Adrenal gland (tissue), 12 donors: Measurements from ENCODE around the gene EXOC5. TPM values are rescaled to one million over a fixed set of nuclear protein-coding genes. Genes with fewer than 3 reads are reported as not detected.

Source experiments
- DNase-seq, 7 donors: peaks; one replicate each; pipeline ENCODE4 v3.0.0-alpha.2; 2019 to 2020
- H3K27ac ChIP-seq, 5 donors: fragments of 200-600 bp; sonication (generic) in 4 of 5; 1 replicate in 3 of 5; 2 replicates in 2 of 5; pipeline versions ENCODE4 v1.5.1 to v1.8.0; 2016 to 2020; ENCODE audit warnings: mild to moderate bottlenecking in 1 of 5
- H3K27me3 ChIP-seq: fragments of 200-600 bp; 2 replicates; pipeline ENCODE4 v1.8.0; 2021
- H3K36me3 ChIP-seq, 2 donors: fragments of 200-600 bp; replicated peaks in 1 of 2; 1 replicate in 1 of 2; 2 replicates in 1 of 2; pipeline versions ENCODE4 v1.5.1 to v1.8.0; 2018 to 2022
- H3K4me1 ChIP-seq, 2 donors: fragments of 200-600 bp; replicated peaks in 1 of 2; 1 replicate in 1 of 2; 2 replicates in 1 of 2; pipeline versions ENCODE4 v1.5.1 to v1.8.0; 2018 to 2021
- H3K4me3 ChIP-seq, 4 donors: fragments of 200-600 bp; sonication (generic) in 3 of 4; one replicate each; pipeline ENCODE4 v1.5.1; 2016 to 2018
- H3K9me3 ChIP-seq, 3 donors: fragments of 200-600 bp; sonication (generic) in 1 of 3; replicated peaks in 1 of 3; 1 replicate in 2 of 3; 2 replicates in 1 of 3; pipeline versions ENCODE4 v1.5.1 to v1.8.0; 2016 to 2021
- CTCF ChIP-seq, 6 experiments: fragments of 450-650 bp in 4 of 6; fragments of 200-600 bp in 2 of 6; sonication (generic) in 1 of 6; IDR thresholded peaks; 1 replicate in 5 of 6; 2 replicates in 1 of 6; pipeline versions ENCODE4 v1.5.1 to v1.8.0; 2016 to 2021; ENCODE audit warnings: antibody characterized with exemption in 6 of 6, mild to moderate bottlenecking in 2 of 6, moderate library complexity in 1 of 6
- POLR2A ChIP-seq, 2 donors: fragments of 450-650 bp; IDR thresholded peaks; one replicate each; pipeline ENCODE4 v1.6.1; 2017; ENCODE audit warnings: antibody characterized with exemption in 2 of 2, mild to moderate bottlenecking in 2 of 2, moderate library complexity in 1 of 2
- WGBS, 4 donors: extraction: QIAGEN DNeasy Blood & Tissue Kit in 2 of 4; methylation state at CpG; one replicate each; pipeline versions ENCODE4 v1.1.5 to v1.1.7; 2013 to 2017; 5-methylcytosine and 5-hydroxymethylcytosine counted together
- intact Hi-C, 2 donors: fragments of 100-400 bp; cut with DNase I; formaldehyde crosslinking; loops; one replicate each; pipeline versions ENCODE4 v1.14.1 to v1.15.0; 2022 to 2023
- polyA plus RNA-seq, 3 donors: library from polyadenylated mRNA; stranded (reverse); fragments of 200-250 nt in 2 of 3; fragments of 350-450 nt in 1 of 3; fragmentation: Illumina TruSeq in 1 of 3; extraction: RNeasy Lipid Tissue Mini Kit (QIAGEN cat#74804) in 1 of 3; gene quantifications; one replicate each; pipeline ENCODE4 v1.2.3, GENCODE V29; 2013 to 2014
- total RNA-seq, 9 donors: library from RNA; depleted of rRNA in 4 of 9; stranded (reverse); fragments of >200 nt in 4 of 9; fragments of 120-200 nt in 1 of 9; fragmentation: NEBNext Ultra II Directional in 1 of 9; extraction: Animal tissue kit (Norgen Biotek cat#: 25700) in 1 of 9; gene quantifications; one replicate each; pipeline versions ENCODE4 v1.1.0 to v1.2.4, GENCODE V29; 2013 to 2023
- donor health status: healthy with polysubstance abuse.
- donor health status: Bipolar disorder and iron deficiency.
- donor health status: DM: yes; HTN: yes; CAD: no.
- donor health status: DM: no; HTN: no; CAD: no.
- donor health status: DM: no; HTN: no; CAD: no.
- donor health status: DM: yes; HTN: yes; CAD: no.

EXOC5 gene
- total and polyA plus RNA-seq, 12 donors = 6.4 to 63.8 (median 48.0) TPM

- WGBS, 4 donors = 97 to 98% (median 97%) methylated on average over 3 of the region's 3 CpGs
- no peaks in the 10 kb centered on the region for H3K27me3 ChIP-seq
- no peak for TF ChIP-seq POLR2A (IDR thresholded peaks at IDR 0.05)
- TF ChIP-seq CTCF (IDR thresholded peaks at IDR 0.05) = no peak
- H3K4me3 ChIP-seq = no peak overlapping the region
- intact Hi-C loops = no loop called here
- no peaks in the 10 kb centered on the region for H3K9me3 ChIP-seq
- no peak overlapping the region for H3K27ac ChIP-seq
- DNase-seq = no peak
- peaks cover 0 to 6% of the 10 kb centered on the region in 2 donors for H3K4me1 ChIP-seq
- peaks cover 0 to 20% of the 10 kb centered on the region in 2 donors for H3K36me3 ChIP-seq
Observed at GRCh38 chr14:57277062-57277461, 8.4 kb upstream of the EXOC5 start.

GRCh38 chr14:57275023-57275664 lies 6.4 kb upstream of the EXOC5 start:
- Histone ChIP-seq H3K27me3 (no peaks in the 10 kb centered on the region), H3K4me3 (no peak overlapping the region), H3K4me1 (peaks cover 1 to 23% of the 10 kb centered on the region in 2 donors), H3K9me3 (no peaks in the 10 kb centered on the region), H3K27ac (no peak overlapping the region), H3K36me3 (peaks cover 0 to 10% of the 10 kb centered on the region in 2 donors)
- no peak for DNase-seq
- no peak for TF ChIP-seq CTCF (IDR thresholded peaks at IDR 0.05)
- no peak for TF ChIP-seq POLR2A (IDR thresholded peaks at IDR 0.05)
- intact Hi-C loops = no loop called here
- 94 to 99% (median 96%) methylated on average over 2 of the region's 2 CpGs for WGBS, 4 donors

- intact Hi-C loops = no loop called here
- no peaks in the 10 kb centered on the region for H3K27me3 ChIP-seq
- DNase-seq = no peak
- 86 to 92% (median 89%) methylated on average over 2 of the region's 2 CpGs for WGBS, 4 donors
- peaks cover 0 to 10% of the 10 kb centered on the region in 2 donors for H3K36me3 ChIP-seq
- no peak for TF ChIP-seq CTCF (IDR thresholded peaks at IDR 0.05)
- no peak for TF ChIP-seq POLR2A (IDR thresholded peaks at IDR 0.05)
- peaks cover 7 to 26% of the 10 kb centered on the region in 2 donors for H3K4me1 ChIP-seq
- no peaks in the 10 kb centered on the region for H3K9me3 ChIP-seq
- H3K27ac ChIP-seq = no peak overlapping the region
- no peak overlapping the region for H3K4me3 ChIP-seq
Observed at GRCh38 chr14:57274551-57274950, 5.8 kb upstream of the EXOC5 start.

- WGBS, 4 donors = 94 to 96% (median 95%) methylated on average over 1 of the region's 1 CpG
- DNase-seq = no peak
- intact Hi-C loops = no loop called here
Observed at GRCh38 chr14:57273236-57273635, 4.5 kb upstream of the EXOC5 start.

More at GRCh38 chr14:57273236-57273635, 4.5 kb upstream of the EXOC5 start:
- Histone ChIP-seq H3K9me3 (no peaks in the 10 kb centered on the region), H3K27ac (no peak overlapping the region), H3K4me3 (no peak overlapping the region), H3K27me3 (no peaks in the 10 kb centered on the region), H3K36me3 (peaks cover 0 to 10% of the 10 kb centered on the region in 2 donors), H3K4me1 (peaks cover 7 to 26% of the 10 kb centered on the region in 2 donors)
- TF ChIP-seq POLR2A (IDR thresholded peaks at IDR 0.05) (no peak), CTCF (IDR thresholded peaks at IDR 0.05) (no peak)
